Cardiac muscle cell (in vitro differentiated cells and primary cell): Measurements from ENCODE around the gene GLMP. TPM values are rescaled to one million over a fixed set of nuclear protein-coding genes. Genes with fewer than 3 reads are reported as not detected.

Source experiments
- DNase-seq, 2 donors: peaks; one replicate each; pipeline versions ENCODE4 v3.0.0 to v3.0.0-alpha.2; 2010 to 2017; ENCODE audit warnings: low read depth in 1 of 2, low spot score in 1 of 2
- H3K27ac ChIP-seq: fragments of 200-600 bp; sonication (generic); 2 replicates; pipeline ENCODE4 v1.5.1; 2016
- H3K27me3 ChIP-seq: fragments of 200-600 bp; sonication (generic); 2 replicates; pipeline ENCODE4 v1.6.0; 2016; ENCODE audit warnings: control low read depth
- H3K36me3 ChIP-seq: fragments of 200-600 bp; sonication (generic); 2 replicates; pipeline ENCODE4 v1.5.1; 2016; ENCODE audit warnings: control low read depth
- H3K4me1 ChIP-seq: fragments of 200-600 bp; sonication (generic); 2 replicates; pipeline ENCODE4 v1.8.1; 2017; ENCODE audit warnings: low read depth, mild to moderate bottlenecking, mixed run types
- H3K4me3 ChIP-seq: fragments of 200-600 bp; sonication (generic); 2 replicates; pipeline ENCODE4 v1.5.1; 2016; ENCODE audit warnings: mild to moderate bottlenecking
- H3K9me3 ChIP-seq: fragments of 200-600 bp; sonication (generic); 2 replicates; pipeline ENCODE4 v1.5.1; 2017; ENCODE audit warnings: low read depth, mild to moderate bottlenecking, control low read depth
- CTCF ChIP-seq: IDR thresholded peaks from 2 replicates; pipeline ENCODE4 v1.5.1; 2012; ENCODE audit warnings: low read depth, mild to moderate bottlenecking, low read length
- polyA plus RNA-seq: library from polyadenylated mRNA; unstranded; fragments of >200 nt; fragmentation: Nextera tagmentation; extraction: Ambion mirVana; gene quantifications from 2 replicates; pipeline ENCODE4 v1.2.1, GENCODE V29; 2016
- total RNA-seq: library from RNA; depleted of rRNA; stranded (reverse); fragments of >200 nt; gene quantifications from 2 replicates; pipeline ENCODE4 v1.2.3, GENCODE V29; 2016

The GLMP gene
- total and polyA plus RNA-seq, 2 experiments from 2014 or later = 49.0 to 54.9 TPM

- Histone ChIP-seq H3K27ac (no peak overlapping the region), H3K27me3 (no peaks in the 10 kb centered on the region), H3K9me3 (no peaks in the 10 kb centered on the region), H3K36me3 (no peaks in the 10 kb centered on the region), H3K4me1 (peaks cover 19% of the 10 kb centered on the region), H3K4me3 (no peak overlapping the region)
- no peak for TF ChIP-seq CTCF
- no peak for DNase-seq
These were observed 10.0 kb downstream of the GLMP start for GRCh38 chr1:156285437-156285836.

- no peak overlapping the region for H3K27ac ChIP-seq
- TF ChIP-seq CTCF = no peak
- H3K9me3 ChIP-seq = no peaks in the 10 kb centered on the region
- peaks cover 19% of the 10 kb centered on the region for H3K4me1 ChIP-seq
- DNase-seq = peak in 1 of 2 donors; percentile 14
- H3K27me3 ChIP-seq = no peaks in the 10 kb centered on the region
- no peak overlapping the region for H3K4me3 ChIP-seq
- H3K36me3 ChIP-seq = no peaks in the 10 kb centered on the region
These were observed 10.7 kb downstream of the GLMP start for GRCh38 chr1:156284757-156285156.

GRCh38 chr1:156284112-156284511 is 11.4 kb downstream of the GLMP start, which contains the start of gene TMEM79:
Gene TMEM79, plus strand, starts transcription at chr1:156284325. Its CDS starts 902 bp downstream, at chr1:156285227.
- peaks cover 19% of the 10 kb centered on the region for H3K4me1 ChIP-seq
- no peak for DNase-seq
- no peak for TF ChIP-seq CTCF
- peak within 1 kb of the TSS; percentile 59 for H3K4me3 ChIP-seq
- H3K9me3 ChIP-seq = no peaks in the 10 kb centered on the region
- H3K27ac ChIP-seq = peak within 1 kb of the TSS; percentile 67
- no peaks in the 10 kb centered on the region for H3K27me3 ChIP-seq
- H3K36me3 ChIP-seq = no peaks in the 10 kb centered on the region

DNA sequence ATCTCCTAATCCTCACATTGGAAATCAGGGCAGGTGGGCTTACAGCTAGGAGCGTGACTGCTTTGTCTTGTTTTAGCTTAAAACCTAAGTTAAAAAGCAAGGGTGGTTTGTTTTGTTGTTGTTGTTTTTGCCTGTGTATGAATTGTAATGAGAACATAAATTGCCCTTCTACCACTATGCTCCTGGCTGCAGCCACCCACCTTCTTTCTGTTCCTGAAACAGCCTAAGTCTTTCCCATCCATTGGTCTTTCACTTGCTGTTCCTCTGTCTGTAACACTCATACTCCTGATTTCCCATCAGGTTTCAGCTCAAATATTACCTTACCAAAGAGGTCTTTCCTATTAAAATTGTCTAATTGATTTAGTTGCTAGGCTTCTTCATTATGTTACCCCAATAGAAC is 12.0 kb downstream of the GLMP start:
- peak overlapping the region; percentile 59 for H3K4me3 ChIP-seq
- peaks cover 4% of the 10 kb centered on the region for H3K36me3 ChIP-seq
- peaks cover 19% of the 10 kb centered on the region for H3K4me1 ChIP-seq
- H3K27me3 ChIP-seq = no peaks in the 10 kb centered on the region
- TF ChIP-seq CTCF = no peak
- H3K9me3 ChIP-seq = no peaks in the 10 kb centered on the region
- DNase-seq = no peak
- H3K27ac ChIP-seq = peak overlapping the region; percentile 67

GRCh38 chr1:156282479-156283222 is 12.8 kb downstream of the GLMP start, which contains the start of gene SMG5:
Gene SMG5, minus strand, starts transcription at chr1:156282825. Its CDS starts 145 bp downstream, at chr1:156282680.
- Histone ChIP-seq H3K27me3 (no peaks in the 10 kb centered on the region), H3K4me3 (peak within 1 kb of the TSS; percentile 59), H3K9me3 (no peaks in the 10 kb centered on the region), H3K36me3 (peaks cover 11% of the 10 kb centered on the region), H3K27ac (peak within 1 kb of the TSS; percentile 94), H3K4me1 (peaks cover 19% of the 10 kb centered on the region)
- no peak for TF ChIP-seq CTCF
- peak; percentile 99 for DNase-seq
